ENCODE data around the gene SYTL3.
"Not testable (repeated sequence)": the region's sequence is repeated elsewhere in the genome, so short reads cannot be mapped to it uniquely, and the experiment has no call there.

SYTL3 gene

GRCh38 chr6:158611541-158612370, 38.1 kb upstream of the SYTL3 start:
- no peak overlapping the region for H3K4me3 ChIP-seq (ENCODE audit: control insufficient read depth in 1 of 7, extremely low read depth in 1 of 7, insufficient read depth in 4 of 7, low read depth in 2 of 7, low read length in 6 of 7)
- no peaks in the 10 kb centered on the region for H3K9me3 ChIP-seq (ENCODE audit: control extremely low read depth in 1 of 5, control insufficient read depth in 4 of 5, insufficient read depth in 2 of 5, low read depth in 1 of 5, low read length in 4 of 5)
- DNase-seq = no peak
- peaks cover 0 to 1% (median 0%) of the 10 kb centered on the region in 4 experiments for H3K4me1 ChIP-seq (ENCODE audit: control extremely low read depth in 1 of 4, control insufficient read depth in 4 of 4, insufficient read depth in 4 of 4, low read length in 3 of 4)
- ChIA-PET POLR2A (no interaction called here), CTCF (interaction anchor here (0.6 kb wide), 1 partner anchor 42 kb away, joined by 3 read pairs; no protein-coding TSS in a partner anchor)
- no peaks in the 10 kb centered on the region for H3K27me3 ChIP-seq (replicated peaks in 2 of 5; ENCODE audit: control insufficient read depth in 4 of 5, insufficient read depth in 5 of 5, low read length in 4 of 5)
- 95% methylated on average over 12 of the region's 14 CpGs for WGBS (ENCODE audit: insufficient coverage)
- peaks cover 14 to 63% (median 47%) of the 10 kb centered on the region in 4 experiments for H3K36me3 ChIP-seq (ENCODE audit: control insufficient read depth in 4 of 4, insufficient read depth in 4 of 4, low read length in 3 of 4)
- no peak overlapping the region for H3K27ac ChIP-seq (ENCODE audit: insufficient read depth in 1 of 2, low read depth in 1 of 2, low read length in 2 of 2, poor library complexity in 1 of 2, severe bottlenecking in 2 of 2)

- POLR2A ChIA-PET; H3K27ac ChIP-seq (ENCODE audit: insufficient read depth in 1 of 2, low read depth in 1 of 2, low read length in 2 of 2, poor library complexity in 1 of 2, severe bottlenecking in 2 of 2); CTCF ChIA-PET; H3K4me1 ChIP-seq (ENCODE audit: control extremely low read depth in 1 of 4, control insufficient read depth in 4 of 4, insufficient read depth in 4 of 4, low read length in 3 of 4); H3K27me3 ChIP-seq (replicated peaks in 2 of 5; ENCODE audit: control insufficient read depth in 4 of 5, insufficient read depth in 5 of 5, low read length in 4 of 5); H3K9me3 ChIP-seq (ENCODE audit: control extremely low read depth in 1 of 5, control insufficient read depth in 4 of 5, insufficient read depth in 2 of 5, low read depth in 1 of 5, low read length in 4 of 5); DNase-seq; H3K4me3 ChIP-seq (ENCODE audit: control insufficient read depth in 1 of 7, extremely low read depth in 1 of 7, insufficient read depth in 4 of 7, low read depth in 2 of 7, low read length in 6 of 7): not testable (repeated sequence)
- WGBS (ENCODE audit: insufficient coverage) = no CpG with 5 or more reads among the region's 3 CpGs
- peaks cover 6 to 38% (median 25%) of the 10 kb centered on the region in 4 experiments for H3K36me3 ChIP-seq (ENCODE audit: control insufficient read depth in 4 of 4, insufficient read depth in 4 of 4, low read length in 3 of 4)
Measured at GRCh38 chr6:158614606-158615005, 35.2 kb upstream of the SYTL3 start.

- H3K36me3 ChIP-seq (ENCODE audit: control insufficient read depth in 4 of 4, insufficient read depth in 4 of 4, low read length in 3 of 4) = peaks cover 12 to 39% (median 26%) of the 10 kb centered on the region in 4 experiments
- POLR2A ChIA-PET = not testable (repeated sequence)
Measured at GRCh38 chr6:158618289-158618688, 31.6 kb upstream of the SYTL3 start.

GRCh38 chr6:158619922-158620801, 29.7 kb upstream of the SYTL3 start:
- Histone ChIP-seq H3K27me3 (replicated peaks in 2 of 5; ENCODE audit: control insufficient read depth in 4 of 5, insufficient read depth in 5 of 5, low read length in 4 of 5) (no peaks in the 10 kb centered on the region), H3K4me3 (ENCODE audit: control insufficient read depth in 1 of 7, extremely low read depth in 1 of 7, insufficient read depth in 4 of 7, low read depth in 2 of 7, low read length in 6 of 7) (no peak overlapping the region), H3K36me3 (ENCODE audit: control insufficient read depth in 4 of 4, insufficient read depth in 4 of 4, low read length in 3 of 4) (peaks cover 11 to 47% (median 33%) of the 10 kb centered on the region in 4 experiments), H3K4me1 (ENCODE audit: control extremely low read depth in 1 of 4, control insufficient read depth in 4 of 4, insufficient read depth in 4 of 4, low read length in 3 of 4) (no peaks in the 10 kb centered on the region), H3K9me3 (ENCODE audit: control extremely low read depth in 1 of 5, control insufficient read depth in 4 of 5, insufficient read depth in 2 of 5, low read depth in 1 of 5, low read length in 4 of 5) (no peaks in the 10 kb centered on the region), H3K27ac (ENCODE audit: insufficient read depth in 1 of 2, low read depth in 1 of 2, low read length in 2 of 2, poor library complexity in 1 of 2, severe bottlenecking in 2 of 2) (no peak overlapping the region)
- 99% methylated on average over 17 of the region's 17 CpGs for WGBS (ENCODE audit: insufficient coverage)
- DNase-seq = no peak
- POLR2A ChIA-PET = no interaction called here
- CTCF ChIA-PET = no interaction called here

More at GRCh38 chr6:158618289-158618688, 31.6 kb upstream of the SYTL3 start:
- WGBS (ENCODE audit: insufficient coverage) = 100% methylated on average over 1 of the region's 3 CpGs
- H3K4me1 ChIP-seq (ENCODE audit: control extremely low read depth in 1 of 4, control insufficient read depth in 4 of 4, insufficient read depth in 4 of 4, low read length in 3 of 4); DNase-seq; H3K4me3 ChIP-seq (ENCODE audit: control insufficient read depth in 1 of 7, extremely low read depth in 1 of 7, insufficient read depth in 4 of 7, low read depth in 2 of 7, low read length in 6 of 7); H3K27ac ChIP-seq (ENCODE audit: insufficient read depth in 1 of 2, low read depth in 1 of 2, low read length in 2 of 2, poor library complexity in 1 of 2, severe bottlenecking in 2 of 2); H3K27me3 ChIP-seq (replicated peaks in 2 of 5; ENCODE audit: control insufficient read depth in 4 of 5, insufficient read depth in 5 of 5, low read length in 4 of 5); H3K9me3 ChIP-seq (ENCODE audit: control extremely low read depth in 1 of 5, control insufficient read depth in 4 of 5, insufficient read depth in 2 of 5, low read depth in 1 of 5, low read length in 4 of 5); CTCF ChIA-PET: not testable (repeated sequence)

- H3K27ac ChIP-seq (ENCODE audit: insufficient read depth in 1 of 2, low read depth in 1 of 2, low read length in 2 of 2, poor library complexity in 1 of 2, severe bottlenecking in 2 of 2) = no peak overlapping the region
- 79% methylated on average over 8 of the region's 13 CpGs for WGBS (ENCODE audit: insufficient coverage)
- H3K9me3 ChIP-seq (ENCODE audit: control extremely low read depth in 1 of 5, control insufficient read depth in 4 of 5, insufficient read depth in 2 of 5, low read depth in 1 of 5, low read length in 4 of 5) = no peaks in the 10 kb centered on the region
- CTCF ChIA-PET = interaction anchor here (0.7 to 1.4 kb wide), 2 partner anchors 14 to 407 kb away, joined by 3 read pairs; no protein-coding TSS in a partner anchor
- POLR2A ChIA-PET = no interaction called here
- no peak for DNase-seq
- H3K27me3 ChIP-seq (replicated peaks in 2 of 5; ENCODE audit: control insufficient read depth in 4 of 5, insufficient read depth in 5 of 5, low read length in 4 of 5) = no peaks in the 10 kb centered on the region
- no peaks in the 10 kb centered on the region for H3K4me1 ChIP-seq (ENCODE audit: control extremely low read depth in 1 of 4, control insufficient read depth in 4 of 4, insufficient read depth in 4 of 4, low read length in 3 of 4)
- peaks cover 11 to 57% (median 41%) of the 10 kb centered on the region in 4 experiments for H3K36me3 ChIP-seq (ENCODE audit: control insufficient read depth in 4 of 4, insufficient read depth in 4 of 4, low read length in 3 of 4)
- no peak overlapping the region for H3K4me3 ChIP-seq (ENCODE audit: control insufficient read depth in 1 of 7, extremely low read depth in 1 of 7, insufficient read depth in 4 of 7, low read depth in 2 of 7, low read length in 6 of 7)
Measured at GRCh38 chr6:158620963-158621693, 28.7 kb upstream of the SYTL3 start.

- no peaks in the 10 kb centered on the region for H3K4me1 ChIP-seq (ENCODE audit: control extremely low read depth in 1 of 4, control insufficient read depth in 4 of 4, insufficient read depth in 4 of 4, low read length in 3 of 4)
- 99% methylated on average over 20 of the region's 25 CpGs for WGBS (ENCODE audit: insufficient coverage)
- ChIA-PET POLR2A (no interaction called here), CTCF (interaction anchor here (0.7 to 1.4 kb wide), 2 partner anchors 15 to 408 kb away, joined by 3 read pairs; no protein-coding TSS in a partner anchor)
- no peak overlapping the region for H3K4me3 ChIP-seq (ENCODE audit: control insufficient read depth in 1 of 7, extremely low read depth in 1 of 7, insufficient read depth in 4 of 7, low read depth in 2 of 7, low read length in 6 of 7)
- no peaks in the 10 kb centered on the region for H3K27me3 ChIP-seq (replicated peaks in 2 of 5; ENCODE audit: control insufficient read depth in 4 of 5, insufficient read depth in 5 of 5, low read length in 4 of 5)
- no peak for DNase-seq
- H3K9me3 ChIP-seq (ENCODE audit: control extremely low read depth in 1 of 5, control insufficient read depth in 4 of 5, insufficient read depth in 2 of 5, low read depth in 1 of 5, low read length in 4 of 5) = no peaks in the 10 kb centered on the region
- H3K36me3 ChIP-seq (ENCODE audit: control insufficient read depth in 4 of 4, insufficient read depth in 4 of 4, low read length in 3 of 4) = peaks cover 16 to 64% (median 48%) of the 10 kb centered on the region in 4 experiments
- H3K27ac ChIP-seq (ENCODE audit: insufficient read depth in 1 of 2, low read depth in 1 of 2, low read length in 2 of 2, poor library complexity in 1 of 2, severe bottlenecking in 2 of 2) = no peak overlapping the region
Measured at GRCh38 chr6:158621694-158622544, 27.9 kb upstream of the SYTL3 start.
